GM19468 (cell line): Measurements from ENCODE around the gene PRELID2.
"Not testable (repeated sequence)": the region's sequence is repeated elsewhere in the genome, so short reads cannot be mapped to it uniquely, and the experiment has no call there.

Source experiments
- ATAC-seq: cut with Tn5 transposase; IDR thresholded peaks from one replicate; pipeline ENCODE4 v1.9.1; 2021; ENCODE audit warnings: mild to moderate bottlenecking, moderate library complexity, moderate number of reproducible peaks; ENCODE audit not compliant: unreplicated experiment; ENCODE audit errors: extremely low read depth

Gene PRELID2

GRCh38 chr5:145761254-145761653, 73.9 kb downstream of the PRELID2 start:
- no peak for ATAC-seq

GRCh38 chr5:145760660-145761059, 74.5 kb downstream of the PRELID2 start:
- no peak for ATAC-seq

- no peak for ATAC-seq
Measured at GRCh38 chr5:145752947-145753346, 82.2 kb downstream of the PRELID2 start.

- no peak for ATAC-seq
Measured at GRCh38 chr5:145752534-145752933, 82.6 kb downstream of the PRELID2 start.

- no peak for ATAC-seq
Measured at GRCh38 chr5:145750199-145750598, 84.9 kb downstream of the PRELID2 start.

GRCh38 chr5:145743396-145744061, 91.6 kb downstream of the PRELID2 start:
- no peak for ATAC-seq

GRCh38 chr5:145739843-145740242, 95.3 kb downstream of the PRELID2 start:
- ATAC-seq: no peak

GRCh38 chr5:145738227-145738626, 96.9 kb downstream of the PRELID2 start:
- no peak for ATAC-seq

- no peak for ATAC-seq
Measured at GRCh38 chr5:145737578-145737977, 97.6 kb downstream of the PRELID2 start.

GRCh38 chr5:145729956-145730355, 105.2 kb downstream of the PRELID2 start:
- ATAC-seq: not testable (repeated sequence)

- no peak for ATAC-seq
Measured at GRCh38 chr5:145723516-145723915, 111.6 kb downstream of the PRELID2 start.

- no peak for ATAC-seq
Measured at GRCh38 chr5:145718956-145719355, 116.2 kb downstream of the PRELID2 start.

GRCh38 chr5:145715412-145715811, 119.7 kb downstream of the PRELID2 start:
- ATAC-seq: no peak

GRCh38 chr5:145712245-145712644, 122.9 kb downstream of the PRELID2 start:
- no peak for ATAC-seq

- no peak for ATAC-seq
Measured at GRCh38 chr5:145711417-145711816, 123.7 kb downstream of the PRELID2 start.
